Naive B cell (primary cell): ENCODE results near the gene AP2M1. TPM values are rescaled to one million over a fixed set of nuclear protein-coding genes. Genes with fewer than 3 reads are reported as not detected.

Experiments used
- ATAC-seq, 2 donors: fragments of 150-1000 bp; cut with Tn5 transposase; 2 replicates each; pipeline ENCODE4 v1.10.0; 2021; ENCODE audit warnings: low read depth in 2 of 2, mild to moderate bottlenecking in 2 of 2, moderate library complexity in 2 of 2
- DNase-seq: peaks from one replicate; pipeline ENCODE4 v3.0.0; 2022
- H3K27ac Mint-ChIP-seq, 6 donors: one replicate each; pipeline ENCODE4 v1.8.0; 2020 to 2022; ENCODE audit warnings: mild to moderate bottlenecking in 6 of 6, mixed read lengths in 6 of 6, moderate library complexity in 5 of 6, inconsistent platforms in 2 of 6
- H3K27me3 Mint-ChIP-seq, 3 donors: one replicate each; pipeline ENCODE4 v1.8.0; 2021 to 2022; ENCODE audit warnings: mixed read lengths in 3 of 3, mild to moderate bottlenecking in 1 of 3
- H3K36me3 Mint-ChIP-seq, 2 donors: one replicate each; pipeline ENCODE4 v1.8.0; 2020 to 2022; ENCODE audit warnings: mixed read lengths in 2 of 2, inconsistent platforms in 1 of 2, mild to moderate bottlenecking in 1 of 2
- H3K4me1 Mint-ChIP-seq, 3 donors: one replicate each; pipeline ENCODE4 v1.8.0; 2020 to 2022; ENCODE audit warnings: mixed read lengths in 3 of 3, inconsistent platforms in 1 of 3, mild to moderate bottlenecking in 1 of 3, moderate library complexity in 1 of 3
- H3K4me3 Mint-ChIP-seq, 8 donors: one replicate each; pipeline ENCODE4 v1.8.0; 2020 to 2022; ENCODE audit warnings: mild to moderate bottlenecking in 8 of 8, mixed read lengths in 8 of 8, moderate library complexity in 8 of 8, inconsistent platforms in 2 of 8
- H3K9me3 Mint-ChIP-seq, 7 donors: one replicate each; pipeline ENCODE4 v1.8.0; 2020 to 2022; ENCODE audit warnings: mixed read lengths in 7 of 7, mild to moderate bottlenecking in 5 of 7, inconsistent platforms in 2 of 7, moderate library complexity in 1 of 7
- polyA plus RNA-seq, 6 donors: library from polyadenylated mRNA; unstranded; fragments of 300-500 nt; fragmentation: Illumina TruSeq; gene quantifications; one replicate each; pipeline ENCODE4 v1.2.3, GENCODE V29; 2021; ENCODE audit warnings: low read depth in 6 of 6

The AP2M1 gene
- polyA plus RNA-seq, 6 donors from 2014 or later, result 214 to 318 (median 245) TPM

DNA sequence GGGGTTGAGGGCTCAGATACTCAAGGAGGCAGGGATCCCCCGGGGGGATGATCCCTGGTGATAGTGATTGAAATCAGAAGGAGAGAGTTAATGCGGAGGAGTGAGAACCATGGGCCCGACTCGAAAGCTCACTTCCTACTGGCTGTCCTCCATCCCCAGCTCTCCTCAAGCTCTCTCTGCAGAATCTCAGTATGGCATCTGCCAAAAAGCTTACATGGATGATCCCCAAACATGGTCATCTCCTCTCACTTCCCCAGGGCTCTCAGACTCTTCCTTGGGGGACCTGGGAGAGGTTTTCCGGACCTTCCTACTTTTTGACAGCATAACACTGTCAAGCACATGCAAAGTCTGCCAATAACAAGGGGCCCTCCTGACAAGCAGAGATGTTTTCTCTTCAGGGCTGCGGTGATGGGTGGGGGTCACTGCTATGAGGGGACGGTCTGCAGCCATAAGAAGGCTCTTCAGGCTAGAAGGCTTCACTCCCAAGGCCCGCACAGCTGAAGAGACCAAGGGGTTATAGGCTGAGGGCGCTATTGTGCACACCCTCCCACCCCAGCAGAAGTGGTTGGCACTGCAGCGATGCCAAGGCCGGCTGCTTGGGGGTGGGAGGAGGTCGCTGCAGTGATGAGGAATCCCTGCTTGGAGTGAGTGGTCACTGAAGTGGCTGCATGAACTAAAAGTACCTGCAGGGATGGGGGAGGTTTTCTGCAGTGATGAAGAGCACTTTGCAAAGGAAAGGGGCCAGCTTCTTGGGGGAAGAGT lies 53.9 kb downstream of the AP2M1 start:
- ATAC-seq, result no peak
- Mint-ChIP-seq H3K27me3 (peaks cover 53 to 78% (median 67%) of the 10 kb centered on the region in 3 donors), H3K27ac (no peak overlapping the region), H3K36me3 (peaks cover 0 to 12% of the 10 kb centered on the region in 2 donors), H3K4me3 (peak overlapping the region; percentile 30 to 88 (median 79)), H3K9me3 (no peaks in the 10 kb centered on the region), H3K4me1 (peaks cover 14 to 19% (median 18%) of the 10 kb centered on the region in 3 donors)
- no peak for DNase-seq

GRCh38 chr3:184229394-184230080 lies 54.9 kb downstream of the AP2M1 start, which contains the start of gene VWA5B2:
TSS of gene VWA5B2 (plus strand) at chr3:184229585. CDS start at chr3:184230529, 944 bp downstream.
- Mint-ChIP-seq H3K27ac (no peak within 1 kb of the TSS), H3K4me1 (peaks cover 14 to 19% (median 18%) of the 10 kb centered on the region in 3 donors), H3K4me3 (peak within 1 kb of the TSS; percentile 30 to 90 (median 84)), H3K27me3 (peaks cover 53 to 75% (median 74%) of the 10 kb centered on the region in 3 donors), H3K36me3 (peaks cover 0 to 12% of the 10 kb centered on the region in 2 donors), H3K9me3 (no peaks in the 10 kb centered on the region)
- peak; percentile 94 to 97 for ATAC-seq
- DNase-seq, result peak; percentile 82

DNA sequence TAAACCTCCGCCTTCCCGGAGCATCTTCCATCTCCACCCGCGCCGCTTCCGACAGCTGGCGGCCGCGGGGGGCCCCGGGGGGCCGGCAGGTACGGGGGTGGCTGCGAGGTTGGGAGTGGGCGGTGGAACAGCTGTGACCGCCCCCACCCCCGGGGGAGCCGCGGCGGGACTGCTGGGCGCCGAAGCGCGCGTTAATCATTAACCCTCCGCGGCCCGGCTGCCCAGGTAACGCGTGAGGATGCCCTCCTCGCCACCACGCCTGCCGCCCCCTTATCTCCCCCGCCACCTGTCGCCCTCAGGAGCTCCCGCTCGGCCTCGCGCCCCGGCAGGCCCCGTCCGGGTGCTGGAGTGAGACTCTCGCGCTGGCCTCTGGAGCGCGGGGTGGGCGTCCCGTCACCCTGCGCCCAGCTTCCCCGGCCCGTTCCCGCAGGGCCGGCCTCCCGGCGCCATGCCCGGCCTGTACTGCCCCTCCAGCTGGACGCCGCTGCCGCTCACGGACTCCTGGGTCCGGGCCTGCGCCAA lies 55.5 kb downstream of the AP2M1 start:
- Mint-ChIP-seq H3K36me3 (peaks cover 0 to 12% of the 10 kb centered on the region in 2 donors), H3K27ac (no peak overlapping the region), H3K27me3 (peaks cover 51 to 71% (median 70%) of the 10 kb centered on the region in 3 donors), H3K4me3 (peak overlapping the region in 6 of 8 donors; percentile 30 to 89 (median 80)), H3K4me1 (peaks cover 14 to 19% (median 18%) of the 10 kb centered on the region in 3 donors), H3K9me3 (no peaks in the 10 kb centered on the region)
- DNase-seq, result no peak
- ATAC-seq, result no peak

- Mint-ChIP-seq H3K27ac (peak overlapping the region in 2 of 6 donors; percentile 15 to 70), H3K9me3 (no peaks in the 10 kb centered on the region), H3K4me1 (peaks cover 14 to 19% (median 18%) of the 10 kb centered on the region in 3 donors), H3K27me3 (peaks cover 52 to 70% (median 68%) of the 10 kb centered on the region in 3 donors), H3K4me3 (peak overlapping the region; percentile 70 to 93 (median 83)), H3K36me3 (peaks cover 0 to 12% of the 10 kb centered on the region in 2 donors)
- DNase-seq (no peak), ATAC-seq (no peak)
These were observed 56.2 kb downstream of the AP2M1 start for GRCh38 chr3:184230603-184231528.

GRCh38 chr3:184231671-184232070 lies 57.0 kb downstream of the AP2M1 start:
- DNase-seq (no peak), ATAC-seq (no peak)
- Mint-ChIP-seq H3K4me1 (peaks cover 14 to 19% (median 18%) of the 10 kb centered on the region in 3 donors), H3K4me3 (peak overlapping the region; percentile 70 to 93 (median 78)), H3K36me3 (peaks cover 0 to 12% of the 10 kb centered on the region in 2 donors), H3K27ac (no peak overlapping the region), H3K9me3 (no peaks in the 10 kb centered on the region), H3K27me3 (peaks cover 45 to 62% (median 61%) of the 10 kb centered on the region in 3 donors)

GRCh38 chr3:184233127-184233843 lies 58.6 kb downstream of the AP2M1 start:
- ATAC-seq, result no peak
- Mint-ChIP-seq H3K4me3 (no peak overlapping the region), H3K9me3 (no peaks in the 10 kb centered on the region), H3K27me3 (peaks cover 36 to 56% (median 48%) of the 10 kb centered on the region in 3 donors), H3K4me1 (peaks cover 13 to 16% (median 14%) of the 10 kb centered on the region in 3 donors), H3K27ac (no peak overlapping the region), H3K36me3 (peaks cover 0 to 12% of the 10 kb centered on the region in 2 donors)
- no peak for DNase-seq

Other genes with a start within 250 kb of the AP2M1 start
- 10 to 100 TPM in 3 of 6 donors, 1 to 10 TPM in 3; 8.3 to 15.1 (median 10.5) TPM for gene ABCC5, start 157.0 kb upstream of the AP2M1 start, polyA plus RNA-seq
- not detected for gene HTR3D, start 143.1 kb upstream of the AP2M1 start, polyA plus RNA-seq
- gene HTR3C, start 121.8 kb upstream of the AP2M1 start, polyA plus RNA-seq, result not detected
- gene HTR3E, start 77.8 kb upstream of the AP2M1 start, polyA plus RNA-seq, result not detected
- 10 to 100 TPM; 31.5 to 54.4 (median 37.7) TPM for gene EIF2B5, start 39.5 kb upstream of the AP2M1 start, polyA plus RNA-seq
- gene DVL3, start 19.5 kb upstream of the AP2M1 start, polyA plus RNA-seq, result 10 to 100 TPM in 4 of 6 donors, 1 to 10 TPM in 2; 4.6 to 17.3 (median 12.1) TPM
- 10 to 100 TPM; 24.6 to 45.7 (median 30.0) TPM for gene ABCF3, start 11.3 kb downstream of the AP2M1 start, polyA plus RNA-seq
- gene VWA5B2, start 54.7 kb downstream of the AP2M1 start, polyA plus RNA-seq, result not detected
- gene ALG3, start 74.1 kb downstream of the AP2M1 start, polyA plus RNA-seq, result 10 to 100 TPM; 33.9 to 57.3 (median 39.1) TPM
- 1 to 10 TPM; 2.1 to 4.3 (median 2.4) TPM for gene EEF1AKMT4, start 74.8 kb downstream of the AP2M1 start, polyA plus RNA-seq
- gene CAMK2N2, start 86.7 kb downstream of the AP2M1 start, polyA plus RNA-seq, result not detected
- gene ECE2, start 101.2 kb downstream of the AP2M1 start, polyA plus RNA-seq, result not detected
- 100 to 1,000 TPM; 144 to 190 (median 160) TPM for gene PSMD2, start 124.4 kb downstream of the AP2M1 start, polyA plus RNA-seq
- gene EIF4G1, start 139.8 kb downstream of the AP2M1 start, polyA plus RNA-seq, result 10 to 100 TPM in 5 of 6 donors, 1 to 10 TPM in 1; 6.4 to 30.0 (median 14.1) TPM
- 1 to 10 TPM; 3.6 to 8.5 (median 4.1) TPM for gene FAM131A, start 162.7 kb downstream of the AP2M1 start, polyA plus RNA-seq
- gene CLCN2, start 186.8 kb downstream of the AP2M1 start, polyA plus RNA-seq, result 1 to 10 TPM in 3 of 6 donors, under 1 TPM in 1, not detected in 2; 0.35 to 1.8 (median 1.3) TPM
- gene POLR2H, start 186.9 kb downstream of the AP2M1 start, polyA plus RNA-seq, result 10 to 100 TPM; 34.4 to 61.0 (median 49.1) TPM
- not detected for gene THPO, start 203.4 kb downstream of the AP2M1 start, polyA plus RNA-seq
- not detected for gene CHRD, start 205.2 kb downstream of the AP2M1 start, polyA plus RNA-seq